B cell (primary cell): ENCODE results near the gene SERTAD4. TPM values are rescaled to one million over a fixed set of nuclear protein-coding genes. Genes with fewer than 3 reads are reported as not detected.

ENCODE experiments used
- ATAC-seq: fragments of 200-7000 bp; cut with Tn5 transposase; one replicate; pipeline ENCODE4 v1.10.0; 2021; ENCODE audit warnings: low read depth, mild to moderate bottlenecking, moderate number of reproducible peaks, moderate library complexity
- CTCF ChIA-PET: fragments of 350-600 bp; sonication (Branson Sonifier 250); formaldehyde crosslinking; loops from one replicate; lab custom pipeline; 2021; ENCODE audit warnings: antibody characterized with exemption, inconsistent platforms; lab: Charles Lee
- POLR2A ChIA-PET: fragments of 350-600 bp; sonication (Branson Sonifier 250); formaldehyde crosslinking; loops from one replicate; lab custom pipeline; 2021; ENCODE audit warnings: antibody characterized with exemption; lab: Charles Lee
- DNase-seq: peaks from one replicate; pipeline ENCODE4 v3.0.0; 2013
- H2AFZ ChIP-seq: 2 replicates; pipeline ENCODE4 v1.6.1; 2012; ENCODE audit warnings: mild to moderate bottlenecking, low read depth, low read length; ENCODE audit not compliant: insufficient read depth, poor library complexity, severe bottlenecking
- H3K27ac ChIP-seq, 2 donors: 1 replicate in 1 of 2; 2 replicates in 1 of 2; pipeline ENCODE4 v1.5.1; 2012 to 2013; ENCODE audit warnings: low read length in 2 of 2, mild to moderate bottlenecking in 2 of 2, moderate library complexity in 1 of 2
- H3K27me3 ChIP-seq, 4 experiments: fragments of 200-600 bp in 1 of 4; sonication (generic) in 1 of 4; replicated peaks in 1 of 4; 1 replicate in 2 of 4; 2 replicates in 2 of 4; pipeline versions ENCODE4 v1.6.1 to v1.7.0; 2013 to 2016; ENCODE audit warnings: low read length in 3 of 4, mild to moderate bottlenecking in 2 of 4, mixed read lengths in 1 of 4, moderate library complexity in 1 of 4; ENCODE audit not compliant: insufficient read depth in 4 of 4, control insufficient read depth in 3 of 4; ENCODE audit errors: control extremely low read depth in 1 of 4
- H3K36me3 ChIP-seq, 2 experiments: replicated peaks in 1 of 2; 1 replicate in 1 of 2; 2 replicates in 1 of 2; pipeline versions ENCODE4 v1.6.1 to v1.7.1; 2013; ENCODE audit warnings: low read length in 1 of 2; ENCODE audit not compliant: insufficient read depth in 2 of 2, control insufficient read depth in 1 of 2; ENCODE audit errors: control extremely low read depth in 1 of 2, extremely low read depth in 1 of 2
- H3K4me1 ChIP-seq, 2 donors: fragments of 200-600 bp in 1 of 2; sonication (generic) in 1 of 2; 1 replicate in 1 of 2; 2 replicates in 1 of 2; pipeline versions ENCODE4 v1.5.1 to v1.6.1; 2013 to 2017; ENCODE audit warnings: low read length in 2 of 2; ENCODE audit not compliant: control insufficient read depth in 2 of 2, insufficient read depth in 2 of 2
- H3K4me2 ChIP-seq: replicated peaks from 2 replicates; pipeline ENCODE3; 2012; ENCODE audit warnings: mild to moderate bottlenecking, low read depth, low read length; ENCODE audit not compliant: poor library complexity, severe bottlenecking
- H3K4me3 ChIP-seq, 5 experiments: fragments of 200-600 bp in 1 of 5; sonication (generic) in 1 of 5; 1 replicate in 3 of 5; 2 replicates in 2 of 5; pipeline versions ENCODE4 v1.5.1 to v1.7.0; 2011 to 2016; ENCODE audit warnings: low read length in 4 of 5, mild to moderate bottlenecking in 4 of 5, low read depth in 2 of 5, control low read depth in 1 of 5, moderate library complexity in 1 of 5; ENCODE audit not compliant: insufficient read depth in 1 of 5; ENCODE audit errors: control extremely low read depth in 1 of 5, extremely low read depth in 1 of 5
- H3K79me2 ChIP-seq: fragments of 200-600 bp; sonication (generic); one replicate; pipeline ENCODE4 v1.6.0; 2016; ENCODE audit warnings: low read length; ENCODE audit not compliant: control insufficient read depth, insufficient read depth
- H3K9ac ChIP-seq: fragments of 200-600 bp; sonication (generic); 2 replicates; pipeline ENCODE4 v1.6.1; 2017; ENCODE audit warnings: mild to moderate bottlenecking, low read length, moderate library complexity
- H3K9me3 ChIP-seq, 3 donors: one replicate each; pipeline versions ENCODE4 v1.6.1 to v1.7.1; 2013; ENCODE audit warnings: low read length in 2 of 3; ENCODE audit not compliant: control insufficient read depth in 2 of 3, insufficient read depth in 1 of 3; ENCODE audit errors: control extremely low read depth in 1 of 3
- H4K20me1 ChIP-seq: 2 replicates; pipeline ENCODE4 v1.6.0; 2012; ENCODE audit warnings: mild to moderate bottlenecking, low read length; ENCODE audit not compliant: insufficient read depth, control insufficient read depth, poor library complexity, severe bottlenecking
- H3K27ac Mint-ChIP-seq: one replicate; pipeline ENCODE4 v1.8.0; 2021; ENCODE audit warnings: mixed read lengths
- H3K27me3 Mint-ChIP-seq: one replicate; pipeline ENCODE4 v1.8.0; 2021; ENCODE audit warnings: mixed read lengths
- H3K4me1 Mint-ChIP-seq: one replicate; pipeline ENCODE4 v1.8.0; 2021; ENCODE audit warnings: mixed read lengths
- H3K4me3 Mint-ChIP-seq: one replicate; pipeline ENCODE4 v1.8.0; 2021; ENCODE audit warnings: mixed read lengths
- H3K9me3 Mint-ChIP-seq: one replicate; pipeline ENCODE4 v1.8.0; 2022; ENCODE audit warnings: mixed read lengths; ENCODE audit not compliant: insufficient read depth
- CTCF ChIP-seq: fragments of 200-600 bp; IDR thresholded peaks from one replicate; pipeline ENCODE4 v1.8.0; 2022; ENCODE audit warnings: antibody characterized with exemption, mild to moderate bottlenecking
- EZH2 ChIP-seq: IDR thresholded peaks from 2 replicates; pipeline ENCODE4 v1.6.1; 2012; ENCODE audit warnings: borderline replicate concordance, low read depth, mild to moderate bottlenecking, moderate library complexity, low read length; ENCODE audit not compliant: insufficient read depth, poor library complexity, severe bottlenecking
- WGBS: methylation state at CpG from one replicate; pipeline ENCODE4 v1.1.5; 2013; ENCODE audit warnings: missing lambda C conversion rate; ENCODE audit not compliant: insufficient coverage; 5-methylcytosine and 5-hydroxymethylcytosine counted together
- intact Hi-C: fragments of 100-400 bp; cut with micrococcal nuclease; formaldehyde crosslinking; loops from one replicate; pipeline ENCODE4 v1.10.0; 2022
- polyA plus RNA-seq: library from polyadenylated mRNA; depleted of rRNA; stranded (reverse); fragments of >200 nt; gene quantifications from 2 replicates; pipeline ENCODE4 v1.2.3, GENCODE V29; 2012
- total RNA-seq, 2 donors: library from RNA; stranded (reverse); fragments of 120-200 nt in 1 of 2; gene quantifications; 1 replicate in 1 of 2; 2 replicates in 1 of 2; pipeline versions ENCODE4 v1.2.3 to v1.2.4, GENCODE V29; 2013 to 2022

Gene SERTAD4
- total and polyA plus RNA-seq, 2 donors (not counting 1 experiment from before 2014, with no cell fraction given): not detected

- Histone ChIP-seq H3K36me3 (no peaks in the 10 kb centered on the region), H3K9ac (peak overlapping the region; percentile 55), H3K4me1 (peaks cover 21 to 25% of the 10 kb centered on the region in 2 donors), H3K27me3 (peaks cover 0 to 53% (median 19%) of the 10 kb centered on the region in 4 experiments), H2AFZ (peak overlapping the region; percentile 54), H3K9me3 (peaks cover 0 to 6% (median 0%) of the 10 kb centered on the region in 3 donors), H4K20me1 (no peaks in the 10 kb centered on the region), H3K4me2 (peak overlapping the region; percentile 86), H3K27ac (no peak overlapping the region), H3K79me2 (no peaks in the 10 kb centered on the region), H3K4me3 (peak overlapping the region in 3 of 5 experiments; percentile 40 to 56 (median 48))
- DNase-seq (peak; percentile 53), ATAC-seq (peak; percentile 59)
- H3K9me3 Mint-ChIP-seq: no peaks in the 10 kb centered on the region
- H3K4me1 Mint-ChIP-seq: peaks cover 28% of the 10 kb centered on the region
- intact Hi-C loops: no loop called here
- WGBS: 2% methylated on average over 18 of the region's 37 CpGs
- peaks cover 60% of the 10 kb centered on the region for H3K27me3 Mint-ChIP-seq
- no peak overlapping the region for H3K27ac Mint-ChIP-seq
- CTCF ChIA-PET: interaction anchor here (0.8 kb wide), 1 partner anchor 19 kb away, joined by 5 read pairs; no protein-coding TSS in a partner anchor
- POLR2A ChIA-PET: no interaction called here
- peak overlapping the region; percentile 93 for H3K4me3 Mint-ChIP-seq
- TF ChIP-seq EZH2 (no peak), CTCF (no peak)
Measured at GRCh38 chr1:210250998-210251679, 18.5 kb downstream of the SERTAD4 start.
